GM18498 (cell line): ENCODE results near the gene SOWAHB.

Experiments
- ATAC-seq: cut with Tn5 transposase; IDR thresholded peaks from one replicate; pipeline ENCODE4 v1.9.1; 2021; ENCODE audit warnings: mild to moderate bottlenecking, moderate library complexity; ENCODE audit not compliant: unreplicated experiment

The SOWAHB gene, protein sequence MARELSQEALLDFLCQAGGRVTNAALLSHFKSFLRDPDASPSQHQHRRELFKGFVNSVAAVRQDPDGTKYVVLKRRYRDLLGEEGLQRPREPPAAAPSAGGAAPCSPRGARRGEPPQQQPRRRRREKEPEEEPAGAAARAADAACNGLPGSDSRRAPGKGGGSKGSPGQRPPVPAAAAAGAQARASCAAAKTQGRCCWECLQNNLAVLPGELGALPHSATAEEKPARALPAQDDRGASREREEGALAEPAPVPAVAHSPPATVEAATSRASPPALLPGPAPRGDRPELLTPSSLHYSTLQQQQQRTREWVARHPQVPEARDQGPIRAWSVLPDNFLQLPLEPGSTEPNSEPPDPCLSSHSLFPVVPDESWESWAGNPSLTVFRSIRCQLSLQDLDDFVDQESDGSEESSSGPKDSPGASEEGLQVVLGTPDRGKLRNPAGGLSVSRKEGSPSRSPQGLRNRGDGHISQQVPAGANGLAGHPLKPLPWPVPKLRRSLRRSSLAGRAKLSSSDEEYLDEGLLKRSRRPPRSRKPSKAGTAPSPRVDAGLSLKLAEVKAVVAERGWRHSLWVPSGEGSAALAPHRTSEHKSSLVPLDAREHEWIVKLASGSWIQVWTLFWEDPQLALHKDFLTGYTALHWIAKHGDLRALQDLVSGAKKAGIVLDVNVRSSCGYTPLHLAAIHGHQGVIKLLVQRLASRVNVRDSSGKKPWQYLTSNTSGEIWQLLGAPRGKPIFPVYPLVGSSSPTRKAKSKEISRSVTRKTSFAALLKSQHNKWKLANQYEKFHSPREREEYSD

DNA sequence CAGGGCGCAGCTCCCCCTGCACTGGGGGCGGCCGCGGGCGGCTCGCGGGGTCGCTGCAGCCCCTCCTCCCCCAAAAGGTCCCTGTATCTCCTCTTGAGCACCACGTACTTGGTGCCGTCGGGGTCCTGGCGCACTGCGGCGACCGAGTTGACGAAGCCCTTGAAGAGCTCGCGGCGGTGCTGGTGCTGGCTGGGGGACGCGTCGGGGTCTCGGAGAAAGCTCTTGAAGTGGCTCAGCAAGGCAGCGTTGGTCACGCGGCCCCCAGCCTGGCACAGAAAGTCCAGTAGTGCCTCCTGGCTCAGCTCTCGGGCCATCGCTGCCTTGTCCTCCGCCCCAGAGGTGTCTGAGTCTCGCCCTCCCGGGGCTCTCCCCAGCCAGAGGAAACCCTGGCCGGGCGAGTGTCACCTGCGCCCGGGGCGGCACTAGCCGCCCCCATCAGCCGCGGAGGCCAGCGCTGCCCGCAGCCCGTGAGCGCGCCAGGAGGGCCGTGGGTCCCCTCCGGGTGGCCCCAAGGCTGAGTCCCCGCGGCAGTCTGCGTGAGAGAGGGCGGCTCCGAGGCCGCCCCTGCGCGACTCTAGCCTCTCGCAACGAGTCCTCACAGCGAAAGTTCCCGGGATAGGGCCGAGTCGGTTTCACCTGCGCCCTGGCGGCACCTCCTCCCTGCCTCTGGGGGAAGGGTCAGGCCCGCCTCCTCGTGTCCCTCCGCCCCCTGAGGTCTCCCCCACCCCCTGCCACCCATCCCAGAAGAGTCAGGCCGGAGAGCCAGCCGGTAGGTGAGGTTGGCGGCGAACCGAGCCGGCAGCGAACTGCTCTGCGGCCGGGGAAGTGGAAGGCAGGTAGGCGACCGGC lies at the start of gene SOWAHB:
TSS of gene SOWAHB (minus strand) at position 609 of the 849 bp plus-strand sequence. CDS start at position 314, 295 bp downstream.
- ATAC-seq = peak; percentile 60

DNA sequence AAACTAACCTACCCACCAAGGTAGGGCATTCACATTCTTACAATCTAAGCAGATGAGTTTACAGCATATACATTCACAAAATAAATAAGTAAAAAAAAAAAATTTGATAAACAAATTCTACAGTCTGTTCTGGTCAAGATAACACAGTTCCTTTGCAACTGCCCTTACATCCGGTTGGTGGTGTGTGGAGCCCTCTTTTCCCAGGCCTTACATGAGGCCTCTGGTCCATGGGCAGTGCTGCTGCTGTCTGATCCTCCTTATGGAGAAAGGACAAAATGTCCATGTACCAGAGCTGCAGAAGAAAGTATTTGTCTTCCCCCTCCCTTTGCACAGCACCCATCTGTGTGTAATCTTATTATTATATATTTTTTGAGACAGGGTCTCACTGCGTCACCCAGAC lies 49.4 kb upstream of the SOWAHB start:
- no peak for ATAC-seq

DNA sequence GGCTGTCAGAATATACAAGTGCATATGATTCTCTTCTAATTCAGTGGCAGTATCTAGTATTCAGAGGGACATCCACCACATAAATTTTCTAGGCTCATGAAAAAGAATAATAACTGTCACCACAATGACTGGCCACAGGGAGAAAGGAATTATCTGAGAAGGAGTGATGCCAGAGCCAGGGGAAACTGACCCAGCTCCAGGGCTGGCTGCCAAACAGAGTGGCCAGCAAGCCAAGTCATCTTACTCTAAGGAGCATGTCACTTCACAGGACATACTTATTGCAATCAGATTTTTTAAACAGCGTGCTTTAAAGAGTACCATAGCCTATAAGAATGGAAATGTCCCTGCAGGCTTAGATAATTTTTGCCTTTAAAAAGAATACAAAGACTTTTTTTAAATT lies 45.8 kb upstream of the SOWAHB start:
- ATAC-seq = no peak

DNA sequence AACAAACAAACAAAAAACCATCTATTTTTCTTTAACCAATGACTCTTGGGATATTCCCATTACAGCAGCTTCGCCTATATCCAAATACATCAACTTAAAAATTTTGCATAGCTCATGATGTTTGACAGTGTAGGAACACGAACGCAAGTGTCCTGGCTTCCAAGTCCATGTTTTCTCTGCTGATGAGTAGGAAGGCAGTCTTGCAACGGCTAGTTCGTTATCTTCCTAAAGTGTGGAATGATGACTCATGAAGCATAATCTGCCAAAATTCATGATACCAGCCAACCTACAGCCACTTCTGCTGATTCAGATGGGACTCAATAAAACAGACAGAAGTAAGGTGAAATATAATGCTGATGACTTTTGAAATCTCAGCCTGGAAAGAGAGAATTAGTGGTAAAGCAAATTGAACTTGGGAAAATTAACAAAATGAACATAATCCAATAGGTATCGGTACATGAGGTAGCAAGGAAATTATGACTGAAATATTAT lies 45.2 kb upstream of the SOWAHB start:
- ATAC-seq = no peak

DNA sequence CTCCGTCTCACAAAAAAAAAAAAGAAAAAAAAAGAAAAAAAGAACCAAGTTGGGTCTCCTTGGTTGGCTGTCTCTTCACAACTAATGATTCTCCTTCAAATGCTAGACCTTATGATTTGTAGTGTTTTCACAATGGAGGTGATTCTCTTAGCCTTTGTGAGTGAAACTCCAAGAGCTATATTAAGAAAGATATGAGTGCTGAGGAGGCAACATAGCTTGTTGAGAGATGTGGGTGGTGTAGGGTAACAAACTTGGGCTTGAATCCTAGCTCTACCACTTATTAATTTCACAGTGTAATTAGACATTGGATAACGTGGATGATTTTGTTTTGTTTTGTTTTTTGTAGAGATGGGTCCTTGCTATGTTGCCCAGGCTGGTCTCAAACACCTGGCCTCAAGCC lies 41.2 kb upstream of the SOWAHB start:
- ATAC-seq = no peak

DNA sequence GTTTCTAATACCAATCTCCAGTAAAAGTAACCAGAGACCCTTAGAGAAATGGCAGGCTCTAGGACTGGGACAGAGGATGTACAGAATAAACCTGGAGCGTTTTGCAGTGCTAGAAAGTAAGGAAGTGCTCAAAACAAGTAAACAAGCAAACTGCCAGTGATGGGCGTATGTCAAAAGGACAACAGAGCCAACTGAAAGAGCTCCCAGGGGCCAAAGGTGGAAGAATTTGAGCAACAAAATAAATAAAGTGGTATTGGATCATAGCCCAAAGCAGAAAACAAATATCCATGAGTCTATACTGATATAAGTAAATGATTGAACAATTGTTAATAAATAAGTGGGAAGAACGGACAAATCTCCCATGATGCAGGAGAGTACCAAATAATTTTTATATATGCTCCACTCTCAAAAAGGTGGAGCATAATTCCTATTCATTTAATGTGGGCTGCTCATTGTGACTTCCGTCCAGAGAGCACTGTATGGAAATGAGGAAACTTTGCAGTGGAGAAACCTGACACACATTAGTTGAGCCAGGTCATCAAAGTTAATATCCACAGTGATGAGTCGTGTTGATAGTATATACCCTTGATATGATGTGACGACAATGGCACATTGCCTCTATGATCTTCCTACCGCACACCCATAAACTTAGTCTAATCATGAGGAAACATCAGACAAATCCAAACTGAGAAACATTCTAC lies 33.8 kb upstream of the SOWAHB start:
- ATAC-seq = no peak

DNA sequence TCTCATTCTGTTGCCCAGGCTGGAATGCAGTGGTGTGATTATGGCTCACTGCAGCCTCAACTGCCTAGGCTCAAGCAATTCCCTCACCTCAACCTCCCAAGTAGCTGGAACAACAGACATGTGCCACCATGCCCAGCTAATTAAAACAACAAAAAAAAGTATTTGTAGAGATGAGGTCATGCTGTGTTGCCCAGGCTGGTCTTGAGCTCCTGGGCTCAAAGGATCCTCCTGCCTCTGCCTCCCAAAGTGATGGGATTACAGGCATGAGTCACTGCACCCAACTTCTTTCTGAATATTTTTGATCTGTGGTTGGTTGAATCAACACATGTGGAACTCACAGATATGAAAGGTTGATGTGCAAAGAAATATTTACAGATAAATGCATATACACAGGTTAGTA lies 33.1 kb upstream of the SOWAHB start:
- ATAC-seq = no peak

DNA sequence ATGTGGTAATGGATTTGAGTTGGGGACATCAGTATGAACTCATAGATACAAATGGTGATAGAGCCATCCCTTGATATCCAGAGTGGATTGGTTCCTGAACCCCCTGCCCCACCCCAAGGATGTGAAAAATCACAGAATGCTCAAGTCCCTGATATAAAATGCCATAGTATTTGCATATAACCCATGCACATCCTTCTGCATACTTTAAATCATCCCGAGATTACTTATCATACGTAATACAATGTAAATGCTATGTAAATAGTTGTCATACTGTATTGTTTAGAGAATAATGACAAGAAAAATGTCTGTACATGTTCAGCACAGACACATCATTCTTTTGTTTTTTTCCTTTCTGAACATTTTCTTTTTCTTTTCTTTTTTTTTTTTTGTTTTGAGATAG lies 32.7 kb upstream of the SOWAHB start:
- no peak for ATAC-seq

DNA sequence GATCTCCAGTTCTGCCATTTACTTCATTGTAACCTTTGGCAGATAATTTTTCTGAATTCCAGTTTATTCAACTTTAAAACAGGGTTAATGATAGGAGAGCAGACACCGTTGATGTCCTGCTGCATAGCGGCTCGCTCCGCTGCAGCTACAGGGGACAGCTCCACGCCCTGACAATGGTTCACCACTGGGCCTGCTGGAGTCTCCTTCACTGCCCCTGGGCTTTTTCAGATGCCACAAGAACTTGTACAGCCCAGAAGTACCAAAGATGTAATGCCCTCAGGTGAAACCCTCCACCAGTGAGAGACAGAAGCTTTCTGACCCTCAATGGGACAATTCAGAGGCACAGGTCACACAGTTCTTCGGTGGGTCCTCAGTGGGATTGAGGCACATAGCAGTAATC lies 28.9 kb upstream of the SOWAHB start:
- no peak for ATAC-seq

DNA sequence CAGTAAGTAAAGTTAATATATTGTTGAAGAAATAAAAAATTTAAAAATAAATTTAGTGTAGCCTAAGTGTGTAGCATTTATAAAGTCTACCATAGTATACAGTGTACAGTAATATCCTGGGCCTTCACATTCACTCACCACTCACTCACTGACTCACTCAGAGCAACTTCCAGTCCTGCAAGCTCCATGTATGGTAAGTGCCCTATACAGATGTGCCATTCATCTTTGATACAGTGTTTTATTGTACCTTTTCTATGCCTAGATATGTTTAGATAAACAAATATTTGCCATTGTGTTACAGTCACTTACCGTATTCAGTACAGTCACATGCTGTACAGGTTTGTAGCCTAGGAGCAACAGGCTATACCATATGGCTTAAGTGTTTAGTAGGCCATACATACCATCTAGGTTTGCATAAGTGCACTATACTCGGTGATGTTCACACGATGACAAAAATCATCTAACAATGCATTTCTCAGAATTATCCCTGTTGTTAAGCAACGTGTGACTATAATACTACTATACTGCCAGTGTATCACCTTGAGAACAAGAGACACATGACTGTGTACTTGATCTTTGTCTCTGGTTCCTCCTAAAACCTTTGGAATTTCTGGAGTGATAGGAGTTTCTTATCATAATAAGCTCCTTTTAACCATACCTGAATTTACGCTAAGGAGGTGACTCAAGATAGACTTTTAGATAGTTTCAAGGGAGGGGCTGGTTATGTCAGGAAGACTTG lies 25.8 kb upstream of the SOWAHB start:
- ATAC-seq = no peak

DNA sequence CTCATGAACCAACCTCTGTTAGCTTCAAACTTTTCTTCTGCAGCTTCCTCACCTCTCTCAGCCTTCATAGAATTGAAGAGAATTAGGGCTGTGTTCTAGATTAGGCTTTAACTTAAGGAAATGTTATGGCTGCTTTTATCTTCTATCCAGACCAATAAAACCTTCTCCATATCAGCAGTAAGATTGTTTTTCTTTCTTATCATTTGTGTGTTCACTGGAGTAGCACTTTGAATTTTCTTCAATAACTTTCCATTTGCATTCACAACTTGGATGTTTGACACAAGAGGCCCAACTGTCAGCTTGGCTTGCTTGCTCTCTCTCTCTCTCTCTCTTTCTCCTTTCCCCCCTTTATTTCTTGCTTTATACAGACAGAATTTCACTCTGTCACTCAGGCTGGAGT lies 22.8 kb upstream of the SOWAHB start:
- ATAC-seq = no peak

DNA sequence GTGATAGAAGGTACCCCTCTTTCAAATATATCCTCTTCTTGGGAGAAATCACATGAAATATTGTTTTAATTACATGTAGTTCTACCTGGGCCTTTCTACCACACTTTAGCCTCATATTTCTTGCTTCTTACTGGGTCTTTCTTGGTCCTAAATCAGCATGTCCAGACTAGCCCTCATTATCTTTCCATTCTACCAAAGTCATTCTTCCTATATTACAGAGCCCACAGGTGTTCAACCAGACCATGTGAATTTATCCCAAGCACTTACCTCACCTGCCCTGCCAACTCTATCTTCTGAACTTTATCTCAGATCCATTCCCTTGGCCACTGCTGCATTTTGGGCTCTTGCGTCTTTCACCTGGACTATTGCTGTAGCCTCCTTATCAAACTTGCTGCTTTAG lies 11.8 kb upstream of the SOWAHB start:
- no peak for ATAC-seq

DNA sequence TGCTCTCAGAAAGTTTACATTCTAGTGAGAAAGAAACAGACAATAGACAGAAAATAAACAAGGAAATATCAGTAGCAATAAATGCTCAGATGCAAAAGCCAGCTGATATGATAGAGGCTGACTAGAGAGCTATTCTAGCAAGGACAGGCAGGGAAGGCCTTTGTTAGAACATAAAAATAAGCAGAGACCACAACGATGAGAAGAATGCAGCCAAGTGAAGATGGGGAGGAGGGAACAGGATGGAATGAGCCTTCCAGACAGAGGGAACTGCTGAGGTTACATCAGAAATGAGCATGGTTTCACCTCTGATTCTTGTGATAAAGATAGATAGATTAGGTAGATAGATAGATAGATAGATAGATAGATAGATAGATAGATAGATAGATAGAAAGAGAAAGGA lies 7.6 kb upstream of the SOWAHB start:
- no peak for ATAC-seq

DNA sequence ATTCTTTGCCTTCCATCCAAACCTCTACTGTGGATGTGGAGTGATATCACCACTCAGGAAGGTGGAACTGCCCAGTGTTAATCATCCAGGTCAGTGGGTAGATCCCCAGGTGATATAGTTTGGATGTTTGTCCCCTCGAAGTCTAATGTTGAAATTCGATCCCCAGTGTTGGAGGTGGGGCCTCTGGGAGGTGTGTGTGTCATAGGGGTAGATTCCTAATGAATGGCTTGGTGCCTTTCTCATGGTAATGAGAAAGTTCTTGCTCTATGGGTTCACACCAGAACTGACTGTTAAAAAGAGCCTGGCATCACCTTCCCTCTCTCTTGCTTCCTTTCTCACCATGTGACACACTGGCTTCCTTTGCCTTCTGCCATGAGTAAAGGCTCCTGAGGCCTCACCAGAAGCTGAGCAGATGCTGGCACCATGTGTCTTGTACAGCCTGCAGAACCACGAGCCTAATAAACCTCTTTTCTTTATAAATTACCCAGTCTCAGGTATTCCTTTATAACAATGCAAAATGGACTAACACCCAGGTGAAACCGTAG lies 6.8 kb upstream of the SOWAHB start:
- ATAC-seq = no peak

DNA sequence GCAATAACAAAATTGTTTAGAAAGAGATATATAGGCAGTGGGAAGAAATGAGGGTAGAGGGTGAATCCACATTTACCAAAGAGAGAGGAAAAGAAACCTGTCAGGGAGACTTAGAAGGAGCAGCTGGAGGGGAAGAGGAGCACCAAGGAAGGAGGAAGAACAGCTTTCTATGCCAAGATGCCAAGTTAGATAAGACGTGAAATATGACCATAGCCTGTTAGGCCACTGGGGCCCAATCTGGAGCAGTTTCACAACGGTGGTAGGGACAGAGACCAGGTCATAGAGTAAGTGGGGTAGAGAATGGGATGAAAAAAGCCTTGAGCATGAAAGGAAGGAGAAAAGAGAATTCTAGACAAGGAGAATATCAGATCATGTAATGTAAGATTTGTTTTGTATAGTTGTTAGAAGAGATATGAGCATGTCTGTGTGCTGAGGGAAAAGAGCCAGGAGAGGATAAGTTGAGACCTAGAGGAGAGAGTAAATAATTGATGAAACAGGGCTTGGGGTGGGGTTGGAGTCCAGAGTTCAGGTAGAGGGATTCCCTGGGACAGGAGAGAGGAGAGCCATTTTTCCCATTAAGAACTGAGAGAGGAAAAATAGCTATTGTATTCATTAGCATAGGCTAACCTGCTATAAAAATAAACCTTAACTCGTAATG lies 4.4 kb upstream of the SOWAHB start:
- ATAC-seq = no peak

DNA sequence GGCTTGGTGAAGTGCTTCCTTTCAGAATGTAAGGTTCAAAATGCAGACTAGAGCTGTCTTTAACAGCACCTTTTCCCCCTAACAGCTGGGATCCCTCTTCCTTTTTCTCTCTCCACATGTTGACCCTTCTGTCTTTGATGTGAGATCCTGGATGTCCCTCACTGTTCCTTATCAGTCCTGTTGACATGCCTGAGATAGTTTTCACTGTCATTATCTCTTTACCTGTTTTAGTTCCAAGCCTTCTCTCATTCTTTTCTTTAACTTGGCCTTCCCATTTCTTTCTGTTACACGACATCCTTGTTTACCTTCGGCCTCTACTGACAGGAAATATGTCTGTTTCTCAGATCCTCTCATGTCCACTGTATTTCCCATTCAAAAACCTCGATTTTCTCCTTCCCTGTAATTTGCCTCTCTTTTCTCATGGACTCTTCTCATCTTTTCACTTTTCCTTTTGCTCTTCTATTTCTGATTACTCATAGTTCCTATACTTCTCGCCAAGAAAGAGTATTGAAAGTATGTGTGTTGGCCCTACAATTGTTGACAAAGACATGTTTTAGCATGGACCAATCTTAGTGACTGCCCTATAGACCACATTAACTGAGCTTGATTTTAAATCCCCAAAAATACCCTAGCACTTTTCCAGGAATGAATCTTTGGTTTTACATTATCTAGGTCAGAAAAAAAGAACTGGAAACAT lies 1.2 kb upstream of the SOWAHB start:
- no peak for ATAC-seq

DNA sequence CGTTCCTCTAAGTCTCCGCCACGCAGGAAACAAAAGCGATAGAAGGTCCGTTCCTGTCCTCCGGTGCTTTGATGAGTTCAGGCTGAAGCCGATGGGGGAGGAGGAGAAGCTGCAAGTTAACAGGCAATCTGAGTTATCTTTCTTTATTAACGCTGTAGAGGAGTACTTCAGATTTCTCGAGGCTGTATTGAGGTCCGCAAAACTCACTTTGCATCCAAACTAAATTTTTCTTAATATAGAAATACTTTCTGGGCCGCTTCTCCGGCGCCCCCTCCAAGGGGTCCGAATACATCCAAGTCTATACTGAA lies 395 bp upstream of the SOWAHB start:
- ATAC-seq = no peak

DNA sequence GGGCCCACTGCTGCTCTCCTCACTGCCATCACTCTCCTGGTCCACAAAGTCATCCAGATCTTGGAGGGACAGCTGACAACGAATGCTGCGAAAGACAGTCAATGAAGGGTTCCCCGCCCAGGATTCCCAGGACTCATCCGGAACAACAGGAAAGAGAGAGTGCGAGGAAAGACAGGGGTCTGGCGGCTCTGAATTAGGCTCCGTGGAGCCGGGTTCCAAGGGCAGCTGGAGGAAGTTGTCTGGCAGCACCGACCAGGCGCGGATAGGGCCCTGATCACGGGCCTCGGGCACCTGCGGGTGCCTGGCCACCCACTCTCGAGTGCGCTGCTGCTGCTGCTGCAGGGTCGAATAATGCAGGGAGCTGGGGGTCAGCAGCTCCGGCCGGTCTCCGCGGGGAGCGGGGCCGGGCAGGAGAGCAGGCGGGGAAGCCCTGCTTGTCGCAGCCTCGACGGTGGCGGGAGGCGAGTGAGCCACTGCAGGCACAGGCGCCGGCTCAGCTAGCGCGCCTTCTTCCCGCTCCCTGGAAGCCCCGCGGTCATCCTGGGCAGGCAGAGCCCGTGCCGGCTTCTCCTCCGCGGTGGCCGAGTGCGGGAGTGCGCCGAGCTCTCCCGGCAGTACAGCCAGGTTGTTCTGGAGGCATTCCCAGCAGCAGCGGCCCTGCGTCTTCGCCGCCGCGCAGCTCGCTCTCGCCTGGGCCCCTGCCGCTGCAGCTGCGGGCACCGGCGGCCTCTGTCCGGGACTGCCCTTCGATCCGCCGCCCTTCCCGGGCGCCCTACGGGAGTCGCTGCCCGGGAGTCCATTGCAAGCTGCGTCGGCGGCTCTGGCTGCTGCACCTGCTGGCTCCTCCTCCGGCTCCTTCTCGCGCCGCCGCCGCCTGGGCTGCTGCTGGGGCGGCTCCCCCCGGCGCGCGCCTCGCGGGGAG lies 1.1 kb downstream of the SOWAHB start:
- peak; percentile 47 for ATAC-seq
